HG03025 (cell line): ENCODE results near the gene HNRNPA1.
"Not testable (repeated sequence)": the region's sequence is repeated elsewhere in the genome, so short reads cannot be mapped to it uniquely, and the experiment has no call there.

Source experiments
- ATAC-seq: cut with Tn5 transposase; IDR thresholded peaks from one replicate; pipeline ENCODE4 v1.9.1; 2021; ENCODE audit warnings: mild to moderate bottlenecking, moderate library complexity; ENCODE audit not compliant: unreplicated experiment, low FRiP score

HNRNPA1 gene

DNA sequence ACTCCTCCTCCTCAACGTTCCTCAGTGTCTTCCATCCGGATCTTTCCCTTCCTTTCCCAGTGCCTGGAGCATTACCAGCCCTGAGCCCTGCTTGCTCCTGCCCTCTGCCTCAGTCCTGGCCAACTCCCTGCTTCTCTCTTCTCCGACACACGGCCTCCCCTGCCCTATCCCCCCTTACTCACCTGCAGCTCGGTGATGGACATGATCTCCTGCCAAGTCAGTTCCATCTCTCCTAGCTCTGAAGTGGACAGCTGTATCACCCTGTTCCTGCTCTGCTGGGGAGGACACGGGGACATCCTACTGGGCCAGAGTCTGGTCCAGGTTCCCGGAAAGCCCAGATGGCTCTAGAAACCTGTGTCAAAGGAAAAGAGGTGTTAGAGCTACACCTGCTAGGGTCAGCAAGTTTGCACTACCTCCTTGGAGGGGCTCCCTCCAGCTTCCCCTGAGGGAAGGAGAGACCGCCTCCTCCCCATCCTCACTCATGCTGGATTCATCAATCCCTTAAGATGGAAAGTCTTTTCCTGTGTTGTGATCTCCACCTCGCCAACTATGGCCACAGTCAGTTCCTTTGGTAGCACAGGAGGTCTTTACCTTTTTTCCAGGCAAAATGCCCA lies 14.5 kb downstream of the HNRNPA1 start:
- no peak for ATAC-seq

GRCh38 chr12:54296393-54297099 lies 16.0 kb downstream of the HNRNPA1 start:
- ATAC-seq, result no peak

GRCh38 chr12:54298904-54299303 lies 18.4 kb downstream of the HNRNPA1 start:
- ATAC-seq, result no peak

GRCh38 chr12:54299515-54300224 lies 19.1 kb downstream of the HNRNPA1 start:
- ATAC-seq, result no peak

- ATAC-seq, result no peak
Observed at GRCh38 chr12:54300225-54300731, 19.8 kb downstream of the HNRNPA1 start.

- no peak for ATAC-seq
Observed at GRCh38 chr12:54300732-54301427, 20.4 kb downstream of the HNRNPA1 start, which contains the start of gene NFE2. Gene NFE2, minus strand, starts transcription at chr12:54301015. Its CDS starts 5,767 bp downstream, at chr12:54295248.

- ATAC-seq, result no peak
Observed at GRCh38 chr12:54301428-54302048, 21.0 kb downstream of the HNRNPA1 start.

DNA sequence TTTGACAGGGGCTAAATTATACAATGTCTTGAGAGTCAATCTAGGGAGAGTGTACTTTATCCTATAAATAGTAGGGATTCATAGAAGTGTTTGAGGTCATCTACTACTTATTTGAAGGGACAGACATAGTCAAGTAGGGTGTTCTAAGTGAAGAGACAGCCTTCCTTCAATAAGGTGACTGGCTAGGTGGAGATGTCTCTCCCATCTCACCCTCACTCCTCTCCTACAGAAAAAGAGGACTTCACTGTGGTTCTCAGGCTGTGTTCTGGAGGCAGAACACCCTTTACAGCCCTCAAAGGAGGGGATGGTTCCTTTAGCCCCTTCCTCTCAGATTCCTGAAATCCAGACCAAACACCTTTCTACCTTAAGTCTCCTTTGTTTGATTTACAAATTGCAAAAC lies 23.1 kb downstream of the HNRNPA1 start:
- ATAC-seq, result no peak

DNA sequence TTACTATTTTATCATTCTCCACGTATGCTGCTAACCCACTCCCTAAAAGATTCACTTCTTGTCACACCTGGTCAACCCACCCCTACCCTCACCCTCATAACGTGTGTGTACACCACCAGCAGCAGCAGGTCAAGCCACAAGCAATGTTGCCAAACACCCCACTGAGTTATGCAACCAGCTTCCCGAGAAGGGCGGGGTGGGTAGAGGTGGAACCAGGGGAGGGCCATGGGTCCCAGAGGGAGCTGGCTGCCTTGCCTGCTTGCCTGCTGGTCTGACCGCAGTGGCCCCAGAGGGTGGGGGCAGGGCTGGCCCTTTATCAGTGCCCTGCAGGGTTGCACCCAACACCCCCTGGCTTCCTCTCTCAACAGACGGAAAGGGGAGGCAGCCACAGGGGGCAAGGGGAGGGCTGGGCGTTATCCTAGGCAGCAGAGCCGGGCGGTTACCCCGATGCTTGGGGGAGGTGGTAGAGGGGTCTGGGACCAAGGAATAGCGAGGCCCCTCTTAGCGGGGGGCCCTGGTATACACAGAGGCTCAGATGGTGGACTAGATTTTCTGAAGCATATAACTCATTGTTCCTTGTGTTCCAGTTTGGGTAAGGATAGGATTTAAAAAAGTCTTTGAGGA lies 23.8 kb downstream of the HNRNPA1 start:
- no peak for ATAC-seq

- no peak for ATAC-seq
Observed at GRCh38 chr12:54306925-54307741, 26.6 kb downstream of the HNRNPA1 start.

DNA sequence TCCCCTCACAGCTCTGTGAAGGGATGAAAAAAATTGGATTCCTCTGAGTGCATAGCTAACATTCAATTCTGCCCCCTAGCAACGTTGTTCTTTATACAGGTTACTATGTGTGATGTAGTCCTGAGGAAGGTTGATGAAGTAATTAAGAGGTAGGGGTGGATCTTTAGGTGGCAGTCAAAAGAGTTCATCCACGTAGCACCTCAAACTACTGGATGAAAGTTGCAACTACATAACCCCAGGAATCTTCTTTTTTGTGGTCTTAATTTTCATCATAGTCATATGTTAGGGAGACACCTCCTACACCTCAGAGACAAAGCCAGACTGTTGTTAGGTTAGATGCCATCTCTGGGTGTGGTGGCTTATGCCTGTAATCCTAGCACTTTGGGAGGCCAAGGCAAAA lies 30.5 kb downstream of the HNRNPA1 start:
- ATAC-seq, result no peak

GRCh38 chr12:54312309-54312708 lies 31.8 kb downstream of the HNRNPA1 start:
- ATAC-seq, result not testable (repeated sequence)

DNA sequence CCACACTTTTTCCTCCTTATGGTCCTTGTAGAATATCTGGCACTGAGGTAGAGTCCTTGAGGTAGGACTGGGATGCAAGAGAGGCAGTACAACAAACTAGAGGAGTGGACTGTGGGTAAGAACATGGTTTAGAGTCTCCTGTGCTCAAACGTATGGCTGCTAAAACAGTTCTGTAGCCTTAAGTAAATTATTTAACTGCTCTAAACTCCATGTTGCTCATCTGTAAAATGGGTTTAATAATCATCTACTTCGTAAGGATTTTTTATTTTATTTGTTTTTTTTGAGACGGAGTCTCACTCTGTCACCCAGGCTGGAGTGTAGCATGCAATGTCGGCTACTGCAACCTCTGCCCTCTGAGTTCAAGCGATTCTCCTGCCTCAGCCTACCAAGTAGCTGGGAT lies 40.8 kb downstream of the HNRNPA1 start:
- no peak for ATAC-seq

- ATAC-seq, result peak; percentile 98
Observed at GRCh38 chr12:54324617-54325441, 44.3 kb downstream of the HNRNPA1 start, which contains the start of gene COPZ1. Gene COPZ1, plus strand, starts transcription at chr12:54325131. Its CDS starts 33 bp downstream, at chr12:54325164.

GRCh38 chr12:54325442-54326109 lies 45.0 kb downstream of the HNRNPA1 start:
- ATAC-seq, result not testable (repeated sequence)

- ATAC-seq, result no peak
Observed at GRCh38 chr12:54328595-54329337, 48.2 kb downstream of the HNRNPA1 start.

DNA sequence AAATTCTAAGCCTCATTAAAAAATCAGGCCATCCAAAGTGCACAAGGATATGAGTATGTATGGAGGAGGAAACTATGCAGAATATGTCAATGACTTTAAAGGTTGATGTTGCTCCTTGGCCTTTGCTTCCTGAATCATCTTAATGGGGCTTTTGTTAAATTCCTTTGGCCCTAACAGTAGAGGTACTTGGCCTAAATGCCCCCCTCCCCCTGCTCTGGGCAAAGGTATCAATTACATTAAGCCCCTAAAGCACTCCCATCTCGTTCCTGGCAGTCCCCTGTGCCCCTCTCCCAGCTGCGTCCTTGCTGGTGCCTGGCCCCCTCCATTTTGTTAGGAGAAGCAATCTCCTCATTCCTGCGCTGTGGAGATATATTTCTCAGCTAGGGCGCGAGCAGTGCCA lies 49.2 kb downstream of the HNRNPA1 start:
- ATAC-seq, result no peak
